GM19395 (cell line): ENCODE measurements around the gene ATAT1.
"Not testable (repeated sequence)": the region's sequence is repeated elsewhere in the genome, so short reads cannot be mapped to it uniquely, and the experiment has no call there.

Experiments used
- ATAC-seq: cut with Tn5 transposase; IDR thresholded peaks from one replicate; pipeline ENCODE4 v1.9.1; 2021; ENCODE audit warnings: mild to moderate bottlenecking, moderate library complexity; ENCODE audit not compliant: unreplicated experiment

ATAT1 gene

GRCh38 chr6:30626484-30627366, at the start of gene ATAT1:
Gene ATAT1 (plus strand): TSS chr6:30626874.
- ATAC-seq: peak; percentile 81

GRCh38 chr6:30578051-30578450, 48.6 kb upstream of the ATAT1 start:
- ATAC-seq: no peak

GRCh38 chr6:30583921-30584320, 42.8 kb upstream of the ATAT1 start:
- ATAC-seq: no peak

- no peak for ATAC-seq
Observed at GRCh38 chr6:30589754-30590358, 36.8 kb upstream of the ATAT1 start.

GRCh38 chr6:30590509-30590908, 36.2 kb upstream of the ATAT1 start:
- no peak for ATAC-seq

- no peak for ATAC-seq
Observed at GRCh38 chr6:30591008-30591407, 35.7 kb upstream of the ATAT1 start.

GRCh38 chr6:30592287-30592686, 34.4 kb upstream of the ATAT1 start:
- ATAC-seq: no peak

- not testable (repeated sequence) for ATAC-seq
Observed at GRCh38 chr6:30597315-30598144, 29.1 kb upstream of the ATAT1 start.

GRCh38 chr6:30598912-30599624, 27.6 kb upstream of the ATAT1 start:
- no peak for ATAC-seq

GRCh38 chr6:30599625-30600324, 26.9 kb upstream of the ATAT1 start:
- no peak for ATAC-seq

- no peak for ATAC-seq
Observed at GRCh38 chr6:30600451-30600961, 26.2 kb upstream of the ATAT1 start.

GRCh38 chr6:30601436-30601814, 25.2 kb upstream of the ATAT1 start:
- no peak for ATAC-seq

GRCh38 chr6:30601815-30602641, 24.6 kb upstream of the ATAT1 start:
- no peak for ATAC-seq

GRCh38 chr6:30603961-30604360, 22.7 kb upstream of the ATAT1 start:
- no peak for ATAC-seq

- no peak for ATAC-seq
Observed at GRCh38 chr6:30610065-30610464, 16.6 kb upstream of the ATAT1 start.

GRCh38 chr6:30611150-30611855, 15.4 kb upstream of the ATAT1 start:
- no peak for ATAC-seq

GRCh38 chr6:30611856-30612194, 14.8 kb upstream of the ATAT1 start:
- ATAC-seq: no peak

- ATAC-seq: no peak
Observed at GRCh38 chr6:30612213-30612612, 14.5 kb upstream of the ATAT1 start.
